ENCODE results near the gene BGN. TPM values are rescaled to one million over a fixed set of nuclear protein-coding genes. Genes with fewer than 3 reads are reported as not detected.

BGN gene
- total RNA-seq, 1 experiment from 2014 or later: 2.9 TPM

GRCh38 chrX:153523269-153523668 is 28.5 kb downstream of the BGN start:
- in situ Hi-C loops (cut with HindIII; ENCODE audit: low pct_unique_long_range_greater_than_20kb, low sequenced_read_pairs) (no loop called here), intact Hi-C loops (cut with micrococcal nuclease; ENCODE audit: unreplicated experiment) (no loop called here)
- Histone ChIP-seq H3K27me3 (ENCODE audit: control insufficient read depth, insufficient read depth, low read length) (no peaks in the 10 kb centered on the region; the same call in 1 of the 2 replicates), H3K4me1 (ENCODE audit: control insufficient read depth, insufficient read depth, low read length) (peaks cover 12% of the 10 kb centered on the region), H3K4me3 (ENCODE audit: low read depth in 2 of 2, low read length in 2 of 2) (no peak overlapping the region), H3K27ac (ENCODE audit: low read length) (no peak overlapping the region), H3K9me3 (ENCODE audit: control insufficient read depth, insufficient read depth, low read depth, low read length) (no peaks in the 10 kb centered on the region), H3K36me3 (ENCODE audit: control insufficient read depth, insufficient read depth, low read length) (no peaks in the 10 kb centered on the region)
- no TSS peak for BruUV-seq (replicated peaks)
- ChIA-PET CTCF (interaction anchor here (0.7 kb wide), 1 partner anchor 30 kb away, joined by 5 read pairs; no protein-coding TSS in a partner anchor), POLR2A (no interaction called here)
- no peak for TF ChIP-seq SIN3A (IDR thresholded peaks at IDR 0.05; ENCODE audit: borderline replicate concordance, insufficient read depth, low read depth, low read length)
- TF ChIP-seq TCF7L2 (IDR thresholded peaks at IDR 0.05; ENCODE audit: low read depth, low read length): no peak
- no peak for TF ChIP-seq POLR2AphosphoS5 (IDR thresholded peaks at IDR 0.05; ENCODE audit: low read depth, low read length)
- TF ChIP-seq, protein P1, sequence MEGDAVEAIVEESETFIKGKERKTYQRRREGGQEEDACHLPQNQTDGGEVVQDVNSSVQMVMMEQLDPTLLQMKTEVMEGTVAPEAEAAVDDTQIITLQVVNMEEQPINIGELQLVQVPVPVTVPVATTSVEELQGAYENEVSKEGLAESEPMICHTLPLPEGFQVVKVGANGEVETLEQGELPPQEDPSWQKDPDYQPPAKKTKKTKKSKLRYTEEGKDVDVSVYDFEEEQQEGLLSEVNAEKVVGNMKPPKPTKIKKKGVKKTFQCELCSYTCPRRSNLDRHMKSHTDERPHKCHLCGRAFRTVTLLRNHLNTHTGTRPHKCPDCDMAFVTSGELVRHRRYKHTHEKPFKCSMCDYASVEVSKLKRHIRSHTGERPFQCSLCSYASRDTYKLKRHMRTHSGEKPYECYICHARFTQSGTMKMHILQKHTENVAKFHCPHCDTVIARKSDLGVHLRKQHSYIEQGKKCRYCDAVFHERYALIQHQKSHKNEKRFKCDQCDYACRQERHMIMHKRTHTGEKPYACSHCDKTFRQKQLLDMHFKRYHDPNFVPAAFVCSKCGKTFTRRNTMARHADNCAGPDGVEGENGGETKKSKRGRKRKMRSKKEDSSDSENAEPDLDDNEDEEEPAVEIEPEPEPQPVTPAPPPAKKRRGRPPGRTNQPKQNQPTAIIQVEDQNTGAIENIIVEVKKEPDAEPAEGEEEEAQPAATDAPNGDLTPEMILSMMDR (IDR thresholded peaks at IDR 0.05): no peak
- no peak for TF ChIP-seq REST (IDR thresholded peaks at IDR 0.05; ENCODE audit: insufficient read depth in 1 of 2, low read depth in 2 of 2, low read length in 1 of 2)
- DNase-seq (ENCODE audit: low read depth, low spot score) (no peak), ATAC-seq (no peak)

DNA sequence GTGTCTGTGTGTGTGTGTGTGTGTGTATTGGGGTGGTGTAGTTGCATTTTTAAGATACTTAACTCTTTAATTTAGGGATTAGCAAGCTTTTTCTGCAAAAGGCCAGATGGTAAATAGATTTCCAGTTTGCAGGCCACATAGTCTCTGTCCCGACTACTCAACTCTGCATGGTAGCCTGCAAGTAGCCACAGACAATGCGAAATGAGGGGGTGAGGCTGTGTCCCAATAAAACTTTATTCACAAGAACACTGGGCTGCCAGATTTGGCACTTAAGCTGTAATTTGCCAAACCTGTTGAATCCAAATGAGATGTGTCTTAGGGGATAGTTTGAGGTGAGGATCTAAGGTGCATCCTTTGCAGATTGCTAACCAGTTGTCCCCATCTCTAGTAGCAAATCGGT is 29.5 kb downstream of the BGN start:
- POLR2A ChIA-PET: no interaction called here
- in situ Hi-C loops (cut with HindIII; ENCODE audit: low pct_unique_long_range_greater_than_20kb, low sequenced_read_pairs): no loop called here
- DNase-seq (ENCODE audit: low read depth, low spot score) (no peak), ATAC-seq (no peak)
- Histone ChIP-seq H3K36me3 (ENCODE audit: control insufficient read depth, insufficient read depth, low read length) (no peaks in the 10 kb centered on the region), H3K4me1 (ENCODE audit: control insufficient read depth, insufficient read depth, low read length) (peaks cover 12% of the 10 kb centered on the region), H3K4me3 (ENCODE audit: low read depth in 2 of 2, low read length in 2 of 2) (no peak overlapping the region), H3K27me3 (ENCODE audit: control insufficient read depth, insufficient read depth, low read length) (no peaks in the 10 kb centered on the region), H3K27ac (ENCODE audit: low read length) (no peak overlapping the region), H3K9me3 (ENCODE audit: control insufficient read depth, insufficient read depth, low read depth, low read length) (no peaks in the 10 kb centered on the region)
- no TSS peak for BruUV-seq (replicated peaks)
- TF ChIP-seq REST (IDR thresholded peaks at IDR 0.05; ENCODE audit: insufficient read depth in 1 of 2, low read depth in 2 of 2, low read length in 1 of 2): no peak
- TF ChIP-seq, protein P1 (IDR thresholded peaks at IDR 0.05): no peak
- TF ChIP-seq SIN3A (IDR thresholded peaks at IDR 0.05; ENCODE audit: borderline replicate concordance, insufficient read depth, low read depth, low read length): no peak
- no peak for TF ChIP-seq POLR2AphosphoS5 (IDR thresholded peaks at IDR 0.05; ENCODE audit: low read depth, low read length)
- no peak for TF ChIP-seq TCF7L2 (IDR thresholded peaks at IDR 0.05; ENCODE audit: low read depth, low read length)
- CTCF ChIA-PET: interaction anchor here (0.7 kb wide), 1 partner anchor 29 kb away, joined by 5 read pairs; no protein-coding TSS in a partner anchor
- intact Hi-C loops (cut with micrococcal nuclease; ENCODE audit: unreplicated experiment): no loop called here

Data from Panc1 (cell line).